Putamen (tissue), 1 donor: ENCODE data around the gene CNNM2.
A peak's percentile ranks its signal among the peaks of the same experiment; 100 is the strongest.
"Not testable (repeated sequence)": the region's sequence is repeated elsewhere in the genome, so short reads cannot be mapped to it uniquely, and the experiment has no call there.

Source experiments
- DNase-seq: peaks from one replicate; pipeline ENCODE4 v3.0.0-alpha.2; 2016; ENCODE audit warnings: low spot score

Gene CNNM2

GRCh38 chr10:102926842-102927241 lies 8.7 kb downstream of the CNNM2 start:
- no peak for DNase-seq

GRCh38 chr10:102927311-102928010 lies 9.4 kb downstream of the CNNM2 start:
- DNase-seq, result no peak

GRCh38 chr10:102928442-102928841 lies 10.3 kb downstream of the CNNM2 start:
- DNase-seq, result not testable (repeated sequence)

DNA sequence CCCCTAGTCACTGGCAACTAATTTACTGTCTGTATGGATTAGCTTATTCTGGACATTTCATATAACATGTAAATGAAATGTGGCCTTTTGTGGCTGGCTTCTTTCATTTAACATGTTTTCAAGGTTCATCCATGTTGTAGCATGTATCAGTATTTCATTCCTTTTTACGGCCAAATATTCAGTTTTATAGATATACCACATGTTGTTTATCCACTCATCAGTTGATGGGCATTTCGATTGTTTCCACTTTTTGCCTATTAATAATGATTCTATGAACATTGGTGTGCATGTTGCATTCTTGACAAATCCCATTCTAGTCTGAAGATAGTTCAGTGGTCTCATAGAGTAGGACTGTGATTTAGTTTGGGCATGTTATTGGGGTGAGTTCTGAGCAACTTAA lies 12.6 kb downstream of the CNNM2 start:
- no peak for DNase-seq

- no peak for DNase-seq
These were observed 13.5 kb downstream of the CNNM2 start for GRCh38 chr10:102931643-102932042.

DNA sequence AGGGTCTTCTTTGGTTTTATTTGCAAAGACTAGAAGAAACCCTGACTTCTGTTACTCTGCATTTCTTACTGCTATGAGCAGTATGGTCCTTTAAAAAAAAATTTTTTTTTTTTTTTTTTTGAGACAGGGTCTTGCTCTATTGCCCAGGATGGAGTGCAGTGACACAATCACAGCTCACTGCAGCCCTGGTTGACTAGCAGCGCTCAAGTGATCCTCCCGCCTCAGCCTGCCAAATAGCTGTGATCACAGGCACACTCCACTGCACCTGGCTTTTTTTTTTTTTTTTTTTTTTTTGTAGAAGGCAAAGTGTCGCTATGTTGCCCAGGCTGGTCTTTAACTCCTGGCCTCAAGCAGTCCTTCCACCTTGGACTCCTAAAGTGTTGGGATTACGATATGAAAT lies 17.4 kb downstream of the CNNM2 start:
- no peak for DNase-seq

DNA sequence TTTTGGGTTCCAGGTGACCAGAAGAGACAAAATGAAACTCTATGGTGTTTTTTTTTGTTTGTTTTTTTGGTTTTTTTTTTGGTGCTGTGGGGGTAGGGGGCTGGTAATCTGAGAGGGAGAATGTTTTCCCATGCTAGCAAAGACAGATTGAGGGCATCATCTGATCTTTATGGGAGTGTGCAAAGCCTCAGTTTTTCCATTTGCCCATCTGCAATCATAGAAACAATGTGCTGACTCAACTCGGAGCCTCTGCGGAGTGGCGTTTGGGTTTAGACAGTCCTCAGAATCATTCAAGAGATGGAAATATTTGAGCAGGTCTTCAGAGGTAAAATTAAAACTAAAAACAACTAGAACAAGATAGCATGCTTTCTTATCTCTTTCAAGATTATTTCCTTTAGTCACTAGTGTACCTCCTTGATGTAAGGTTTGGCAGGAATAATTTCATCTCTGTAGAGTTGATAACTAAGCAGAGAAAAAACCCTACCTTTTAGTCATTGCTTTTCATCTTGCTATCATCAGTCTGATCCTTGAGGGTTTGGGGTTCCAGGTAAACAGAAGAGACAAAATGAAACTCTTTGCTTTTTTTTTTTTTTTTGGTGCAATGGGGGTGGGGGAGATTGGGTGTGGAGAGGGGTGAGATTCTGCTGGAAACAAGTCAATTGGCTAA lies 18.0 kb downstream of the CNNM2 start:
- no peak for DNase-seq

DNA sequence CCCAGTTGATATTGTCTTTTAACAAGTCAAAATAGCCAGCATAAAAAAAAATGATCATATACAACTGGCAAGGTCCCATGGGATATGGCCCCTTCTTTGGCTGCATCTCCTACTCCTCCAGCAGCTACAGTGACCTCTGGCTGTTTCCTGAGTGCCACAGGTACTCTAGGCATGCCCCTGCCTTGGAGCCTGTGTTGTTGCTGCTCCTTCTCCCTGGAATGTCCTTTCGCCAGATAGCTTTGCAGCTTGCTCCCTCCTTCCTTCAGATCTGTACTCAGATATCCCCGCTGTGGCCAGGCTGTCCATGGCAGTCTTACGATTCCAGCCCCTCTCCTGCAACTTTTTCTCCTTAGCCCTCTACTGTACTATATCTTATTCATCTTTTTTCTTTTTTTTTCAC lies 23.3 kb downstream of the CNNM2 start:
- DNase-seq, result no peak

- DNase-seq, result no peak
These were observed 27.4 kb downstream of the CNNM2 start for GRCh38 chr10:102945449-102945848.

GRCh38 chr10:102945962-102946361 lies 27.9 kb downstream of the CNNM2 start:
- DNase-seq, result no peak

DNA sequence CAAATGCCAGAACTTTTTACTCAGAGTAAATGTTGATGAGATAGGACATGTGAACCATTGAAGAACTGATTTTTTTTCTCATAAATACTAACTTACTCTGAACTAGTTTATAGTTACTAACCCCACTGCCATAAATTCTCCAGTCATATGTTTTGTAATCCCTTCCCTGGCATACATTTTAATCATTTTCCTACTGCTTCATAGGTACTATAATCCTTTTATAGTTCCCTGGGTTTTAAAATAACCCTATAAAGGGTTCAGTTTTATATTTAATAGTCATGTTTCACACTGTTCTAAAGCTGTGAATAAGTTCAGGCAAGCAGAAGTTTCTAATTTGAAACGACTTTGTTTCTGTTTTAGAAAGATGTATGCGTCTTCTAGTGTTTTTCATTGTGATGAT lies 28.9 kb downstream of the CNNM2 start:
- DNase-seq, result no peak

GRCh38 chr10:102948176-102948575 lies 30.1 kb downstream of the CNNM2 start:
- peak; percentile 68 for DNase-seq

- no peak for DNase-seq
These were observed 30.7 kb downstream of the CNNM2 start for GRCh38 chr10:102948786-102949185.

GRCh38 chr10:102949916-102950315 lies 31.8 kb downstream of the CNNM2 start:
- no peak for DNase-seq

GRCh38 chr10:102951316-102951715 lies 33.2 kb downstream of the CNNM2 start:
- no peak for DNase-seq

GRCh38 chr10:102959360-102959759 lies 41.3 kb downstream of the CNNM2 start:
- DNase-seq, result no peak

- DNase-seq, result no peak
These were observed 42.1 kb downstream of the CNNM2 start for GRCh38 chr10:102960157-102960556.

- no peak for DNase-seq
These were observed 44.2 kb downstream of the CNNM2 start for GRCh38 chr10:102962267-102962666.

DNA sequence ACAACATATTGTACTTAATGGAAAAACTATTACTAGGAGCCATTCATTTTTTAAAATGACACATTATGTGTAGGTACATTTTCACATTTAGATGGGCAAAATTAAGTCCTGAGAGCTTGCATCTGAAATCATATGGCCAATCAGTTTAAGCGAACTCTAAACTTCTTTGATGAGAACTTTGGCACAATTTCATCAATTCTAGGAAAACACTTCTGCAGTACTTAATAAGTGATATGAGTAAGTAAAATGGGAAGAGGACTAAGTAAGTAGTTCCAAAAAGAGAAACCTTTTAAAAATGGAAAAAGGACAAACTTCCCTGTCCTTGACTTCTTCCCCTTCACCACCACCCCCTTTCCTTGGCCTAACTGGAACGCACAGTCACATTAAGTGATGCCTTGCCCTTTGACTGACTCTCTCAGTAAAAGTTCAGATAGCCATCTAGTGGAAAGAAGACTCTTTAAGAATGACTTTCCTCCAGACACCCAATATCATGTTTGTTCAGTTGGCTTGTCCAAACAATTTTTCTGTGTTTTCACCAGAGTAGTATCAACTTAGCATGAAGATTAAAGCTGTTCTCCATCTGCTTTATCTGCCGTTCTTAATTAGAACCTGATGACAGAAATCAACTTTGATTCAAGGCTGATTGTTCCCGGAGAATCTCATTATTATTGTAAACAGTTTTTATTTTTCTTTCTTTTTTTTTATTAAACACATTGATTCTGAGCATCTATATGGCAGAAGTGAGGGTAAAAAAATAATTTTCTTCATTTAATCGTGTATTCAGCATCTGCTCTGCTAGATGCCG lies 45.1 kb downstream of the CNNM2 start:
- DNase-seq, result no peak

DNA sequence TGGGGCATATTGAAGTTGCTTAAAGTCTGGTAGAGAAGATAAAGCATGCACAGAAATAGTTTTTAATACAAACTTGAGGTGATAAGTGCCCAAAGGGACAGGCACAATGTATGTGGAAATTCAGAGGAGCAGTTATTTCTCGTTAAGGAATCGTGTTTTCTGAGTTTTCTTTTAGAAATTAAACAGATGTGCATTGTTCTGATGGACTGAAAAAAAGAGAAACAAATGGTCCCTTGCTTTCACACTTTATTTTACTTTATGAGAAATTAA lies 45.6 kb downstream of the CNNM2 start:
- no peak for DNase-seq

- DNase-seq, result not testable (repeated sequence)
These were observed 46.0 kb downstream of the CNNM2 start for GRCh38 chr10:102964064-102964463.

DNA sequence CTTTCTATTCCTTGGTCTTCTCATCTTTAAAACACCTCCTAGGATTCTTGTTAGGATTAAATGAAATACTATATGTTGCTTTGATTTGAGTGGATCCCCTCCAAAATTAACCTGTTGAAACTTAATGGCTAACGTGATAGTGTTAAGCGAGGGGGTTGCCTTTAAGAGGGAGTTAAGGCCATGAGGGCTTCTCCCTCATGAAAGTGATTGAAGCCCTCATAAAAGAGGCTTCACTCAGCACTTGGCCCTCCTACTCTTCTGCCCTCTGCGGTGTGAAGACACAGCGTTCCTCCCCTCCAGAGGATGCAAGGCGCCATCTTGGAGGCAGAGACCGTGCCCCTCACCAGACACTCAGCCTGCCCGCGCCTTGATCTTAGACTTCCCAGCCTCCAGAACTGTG lies 46.6 kb downstream of the CNNM2 start:
- DNase-seq, result no peak

DNA sequence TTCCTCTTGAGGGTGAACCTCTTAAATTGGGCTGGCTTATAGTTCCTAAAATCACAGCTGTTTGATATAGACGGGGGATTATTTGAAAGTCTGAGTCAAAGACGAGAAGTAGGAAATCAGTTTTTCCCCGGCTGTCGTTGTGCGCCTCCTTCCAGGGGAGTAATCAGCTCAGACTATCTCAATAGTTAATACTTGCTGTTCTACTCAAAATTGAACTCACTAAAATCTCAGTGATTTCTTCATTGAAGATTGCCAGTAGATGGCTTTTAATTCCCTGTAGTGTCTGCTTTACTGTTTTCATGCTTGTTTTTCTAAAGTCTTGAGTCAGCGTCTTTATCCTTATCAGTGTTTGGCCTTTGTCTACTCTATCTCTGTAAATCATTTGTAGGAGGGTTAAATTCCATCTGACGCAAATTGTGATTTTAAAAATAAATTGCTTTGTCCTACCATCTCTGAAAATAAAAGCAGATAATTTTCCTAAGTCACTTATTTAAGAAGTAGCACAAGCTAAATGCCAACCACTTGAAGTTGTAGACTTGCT lies 47.3 kb downstream of the CNNM2 start:
- DNase-seq, result no peak
